ENCODE data around the gene CYTH4.
"Not testable (repeated sequence)": the region's sequence is repeated elsewhere in the genome, so short reads cannot be mapped to it uniquely, and the experiment has no call there.

CYTH4 gene

GRCh38 chr22:37328538-37329237 is 46.4 kb downstream of the CYTH4 start:
- not testable (repeated sequence) for H3K23ac ChIP-seq (ENCODE audit: low read length); H3K36me3 ChIP-seq (ENCODE audit: control insufficient read depth, insufficient read depth, low read length); H3K4ac ChIP-seq (ENCODE audit: low read depth, low read length); H3K79me2 ChIP-seq (ENCODE audit: control insufficient read depth, insufficient read depth, low read length); H4K5ac ChIP-seq (ENCODE audit: low read length); H3K9ac ChIP-seq (ENCODE audit: low read length); H2BK5ac ChIP-seq (ENCODE audit: low read length); H3K4me2 ChIP-seq (ENCODE audit: low read length); H2AK5ac ChIP-seq (ENCODE audit: low read length); H3K18ac ChIP-seq (ENCODE audit: low read length); H2BK120ac ChIP-seq (ENCODE audit: low read depth, low read length); H3K4me3 ChIP-seq (ENCODE audit: low read length); H3K4me1 ChIP-seq (ENCODE audit: control insufficient read depth, low read depth, low read length); H3K79me1 ChIP-seq (ENCODE audit: low read length); H3K27ac ChIP-seq (ENCODE audit: low read depth, low read length); DNase-seq; H3K56ac ChIP-seq (ENCODE audit: low read length); H4K8ac ChIP-seq (ENCODE audit: low read depth, low read length); H2BK15ac ChIP-seq (replicated peaks; ENCODE audit: low read depth)
- no CpG with 5 or more reads among the region's 6 CpGs for WGBS (ENCODE audit: extremely low coverage, insufficient coverage, low lambda C conversion rate)
- H3K27me3 ChIP-seq (ENCODE audit: insufficient read depth, low read length, poor library complexity) = peaks cover 17% of the 10 kb centered on the region

- no peak overlapping the region for H3K4ac ChIP-seq (ENCODE audit: low read depth, low read length)
Observed at GRCh38 chr22:37329238-37330140, 47.2 kb downstream of the CYTH4 start.

GRCh38 chr22:37330200-37331033 is 48.1 kb downstream of the CYTH4 start:
- no peak overlapping the region for H2AK5ac ChIP-seq (ENCODE audit: low read length)

More at GRCh38 chr22:37329238-37330140, 47.2 kb downstream of the CYTH4 start:
- Histone ChIP-seq H3K79me1 (ENCODE audit: low read length) (no peaks in the 10 kb centered on the region), H2BK120ac (ENCODE audit: low read depth, low read length) (no peak overlapping the region), H3K18ac (ENCODE audit: low read length) (no peak overlapping the region), H3K9ac (ENCODE audit: low read length) (no peak overlapping the region), H3K4me1 (ENCODE audit: control insufficient read depth, low read depth, low read length) (no peaks in the 10 kb centered on the region), H2BK15ac (replicated peaks; ENCODE audit: low read depth) (no peak overlapping the region), H3K79me2 (ENCODE audit: control insufficient read depth, insufficient read depth, low read length) (no peaks in the 10 kb centered on the region), H3K4me3 (ENCODE audit: low read length) (no peak overlapping the region), H3K4me2 (ENCODE audit: low read length) (no peak overlapping the region), H3K23ac (ENCODE audit: low read length) (no peak overlapping the region), H4K8ac (ENCODE audit: low read depth, low read length) (no peak overlapping the region), H3K27ac (ENCODE audit: low read depth, low read length) (no peak overlapping the region), H4K5ac (ENCODE audit: low read length) (no peak overlapping the region), H3K56ac (ENCODE audit: low read length) (no peak overlapping the region), H2BK5ac (ENCODE audit: low read length) (no peak overlapping the region), H2AK5ac (ENCODE audit: low read length) (no peak overlapping the region), H3K36me3 (ENCODE audit: control insufficient read depth, insufficient read depth, low read length) (no peaks in the 10 kb centered on the region), H3K27me3 (ENCODE audit: insufficient read depth, low read length, poor library complexity) (peaks cover 15% of the 10 kb centered on the region)
- DNase-seq = no peak
- no CpG with 5 or more reads among the region's 14 CpGs for WGBS (ENCODE audit: extremely low coverage, insufficient coverage, low lambda C conversion rate)

GRCh38 chr22:37331034-37331428 is 48.7 kb downstream of the CYTH4 start:
- H3K9ac ChIP-seq (ENCODE audit: low read length) = no peak overlapping the region
- H3K27me3 ChIP-seq (ENCODE audit: insufficient read depth, low read length, poor library complexity) = peaks cover 14% of the 10 kb centered on the region
- H3K23ac ChIP-seq (ENCODE audit: low read length) = no peak overlapping the region
- no peak overlapping the region for H3K4ac ChIP-seq (ENCODE audit: low read depth, low read length)
- no peaks in the 10 kb centered on the region for H3K4me1 ChIP-seq (ENCODE audit: control insufficient read depth, low read depth, low read length)
- DNase-seq = no peak
- no peaks in the 10 kb centered on the region for H3K79me1 ChIP-seq (ENCODE audit: low read length)
- H2BK120ac ChIP-seq (ENCODE audit: low read depth, low read length) = no peak overlapping the region
- no peak overlapping the region for H3K56ac ChIP-seq (ENCODE audit: low read length)
- no peaks in the 10 kb centered on the region for H3K36me3 ChIP-seq (ENCODE audit: control insufficient read depth, insufficient read depth, low read length)
- no peak overlapping the region for H3K4me2 ChIP-seq (ENCODE audit: low read length)
- no peak overlapping the region for H3K4me3 ChIP-seq (ENCODE audit: low read length)
- no peak overlapping the region for H4K5ac ChIP-seq (ENCODE audit: low read length)
- H2BK5ac ChIP-seq (ENCODE audit: low read length) = no peak overlapping the region
- no peak overlapping the region for H2BK15ac ChIP-seq (replicated peaks; ENCODE audit: low read depth)
- H3K79me2 ChIP-seq (ENCODE audit: control insufficient read depth, insufficient read depth, low read length) = no peaks in the 10 kb centered on the region
- H3K27ac ChIP-seq (ENCODE audit: low read depth, low read length) = no peak overlapping the region
- WGBS (ENCODE audit: extremely low coverage, insufficient coverage, low lambda C conversion rate) = no CpG with 5 or more reads among the region's 7 CpGs
- H2AK5ac ChIP-seq (ENCODE audit: low read length) = no peak overlapping the region
- no peak overlapping the region for H4K8ac ChIP-seq (ENCODE audit: low read depth, low read length)
- H3K18ac ChIP-seq (ENCODE audit: low read length) = no peak overlapping the region

More at GRCh38 chr22:37330200-37331033, 48.1 kb downstream of the CYTH4 start:
- no peak overlapping the region for H4K8ac ChIP-seq (ENCODE audit: low read depth, low read length)
- no peak overlapping the region for H2BK120ac ChIP-seq (ENCODE audit: low read depth, low read length)
- no peaks in the 10 kb centered on the region for H3K79me1 ChIP-seq (ENCODE audit: low read length)
- H3K79me2 ChIP-seq (ENCODE audit: control insufficient read depth, insufficient read depth, low read length) = no peaks in the 10 kb centered on the region
- no peak overlapping the region for H2BK5ac ChIP-seq (ENCODE audit: low read length)
- H3K4me3 ChIP-seq (ENCODE audit: low read length) = no peak overlapping the region
- H3K9ac ChIP-seq (ENCODE audit: low read length) = no peak overlapping the region
- H2BK15ac ChIP-seq (replicated peaks; ENCODE audit: low read depth) = no peak overlapping the region
- H4K5ac ChIP-seq (ENCODE audit: low read length) = no peak overlapping the region
- no peaks in the 10 kb centered on the region for H3K36me3 ChIP-seq (ENCODE audit: control insufficient read depth, insufficient read depth, low read length)
- DNase-seq = peak; percentile 97
- no peak overlapping the region for H3K23ac ChIP-seq (ENCODE audit: low read length)
- no peak overlapping the region for H3K56ac ChIP-seq (ENCODE audit: low read length)
- no CpG with 5 or more reads among the region's 9 CpGs for WGBS (ENCODE audit: extremely low coverage, insufficient coverage, low lambda C conversion rate)
- H3K27me3 ChIP-seq (ENCODE audit: insufficient read depth, low read length, poor library complexity) = peaks cover 13% of the 10 kb centered on the region
- H3K4me2 ChIP-seq (ENCODE audit: low read length) = no peak overlapping the region
- no peak overlapping the region for H3K18ac ChIP-seq (ENCODE audit: low read length)
- no peak overlapping the region for H3K27ac ChIP-seq (ENCODE audit: low read depth, low read length)
- H3K4me1 ChIP-seq (ENCODE audit: control insufficient read depth, low read depth, low read length) = no peaks in the 10 kb centered on the region
- no peak overlapping the region for H3K4ac ChIP-seq (ENCODE audit: low read depth, low read length)

- H3K4me3 ChIP-seq (ENCODE audit: low read length) = no peak overlapping the region
- H2BK120ac ChIP-seq (ENCODE audit: low read depth, low read length) = no peak overlapping the region
- no peaks in the 10 kb centered on the region for H3K79me2 ChIP-seq (ENCODE audit: control insufficient read depth, insufficient read depth, low read length)
- H2BK15ac ChIP-seq (replicated peaks; ENCODE audit: low read depth) = no peak overlapping the region
- H2AK5ac ChIP-seq (ENCODE audit: low read length) = no peak overlapping the region
- H3K79me1 ChIP-seq (ENCODE audit: low read length) = no peaks in the 10 kb centered on the region
- no peak overlapping the region for H4K5ac ChIP-seq (ENCODE audit: low read length)
- H3K56ac ChIP-seq (ENCODE audit: low read length) = no peak overlapping the region
- no peak overlapping the region for H3K23ac ChIP-seq (ENCODE audit: low read length)
- H3K18ac ChIP-seq (ENCODE audit: low read length) = no peak overlapping the region
- no peak for DNase-seq
- no peak overlapping the region for H3K9ac ChIP-seq (ENCODE audit: low read length)
- H3K4me1 ChIP-seq (ENCODE audit: control insufficient read depth, low read depth, low read length) = no peaks in the 10 kb centered on the region
- peaks cover 14% of the 10 kb centered on the region for H3K27me3 ChIP-seq (ENCODE audit: insufficient read depth, low read length, poor library complexity)
- WGBS (ENCODE audit: extremely low coverage, insufficient coverage, low lambda C conversion rate) = no CpG with 5 or more reads among the region's 9 CpGs
- H3K4me2 ChIP-seq (ENCODE audit: low read length) = no peak overlapping the region
- H3K27ac ChIP-seq (ENCODE audit: low read depth, low read length) = no peak overlapping the region
- H4K8ac ChIP-seq (ENCODE audit: low read depth, low read length) = no peak overlapping the region
- no peak overlapping the region for H2BK5ac ChIP-seq (ENCODE audit: low read length)
- no peaks in the 10 kb centered on the region for H3K36me3 ChIP-seq (ENCODE audit: control insufficient read depth, insufficient read depth, low read length)
- H3K4ac ChIP-seq (ENCODE audit: low read depth, low read length) = no peak overlapping the region
Observed at GRCh38 chr22:37331856-37332536, 49.7 kb downstream of the CYTH4 start.
